NK-92 treated with Interleukin-12 subunit alpha and Interleukin-12 subunit beta, amount 100 ng/mL, for 24 hours (cell line): ENCODE results near the gene SETBP1.
A peak's percentile ranks its signal among the peaks of the same experiment; 100 is the strongest.

Source experiments
- DNase-seq: peaks from one replicate; lab custom pipeline; 2025; lab: John Stamatoyannopoulos, UW

Gene SETBP1

DNA sequence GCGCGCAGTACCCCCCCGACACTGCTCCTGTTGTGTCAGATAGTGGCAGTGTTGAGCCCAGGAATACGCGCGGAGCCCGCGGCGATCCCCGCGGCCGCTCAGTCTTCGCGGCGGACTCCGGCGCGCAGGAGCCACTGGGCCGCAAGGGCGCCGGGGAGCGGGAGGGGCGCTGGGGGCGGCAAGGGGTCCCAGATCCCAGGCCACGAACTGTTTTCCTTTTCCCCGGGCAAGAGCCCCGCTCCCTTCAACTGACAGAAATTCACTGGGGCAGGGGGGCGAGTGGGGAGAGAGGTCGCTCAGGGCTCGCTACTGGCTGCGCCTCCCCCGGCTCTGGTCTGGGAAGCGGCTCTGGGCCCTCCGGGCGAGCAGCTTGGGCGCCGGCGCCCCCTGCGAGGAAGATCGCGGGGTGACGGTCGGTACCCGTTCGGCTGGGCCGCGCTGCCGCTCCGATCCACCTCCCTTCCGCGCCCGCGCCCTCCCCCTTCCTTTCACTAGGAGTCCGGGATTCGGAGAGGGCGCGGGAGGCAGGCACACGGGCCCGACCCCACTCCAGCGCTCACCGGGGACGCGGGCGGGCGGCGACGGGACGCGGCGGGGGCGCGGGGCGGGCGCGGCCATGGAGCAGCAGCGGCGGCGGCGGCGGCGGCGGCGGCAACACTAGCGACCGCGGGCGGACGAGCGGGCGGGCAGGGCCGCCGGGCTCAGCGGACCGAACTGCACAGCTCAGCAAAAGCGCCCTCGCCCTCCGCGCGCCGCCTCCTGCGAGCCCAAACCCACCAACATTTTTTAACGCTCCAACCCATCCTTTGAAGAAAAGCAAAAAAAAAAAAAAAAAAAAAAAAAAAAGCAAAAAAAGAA is 1.4 kb upstream of the SETBP1 start:
- peak; percentile 78 for DNase-seq

DNA sequence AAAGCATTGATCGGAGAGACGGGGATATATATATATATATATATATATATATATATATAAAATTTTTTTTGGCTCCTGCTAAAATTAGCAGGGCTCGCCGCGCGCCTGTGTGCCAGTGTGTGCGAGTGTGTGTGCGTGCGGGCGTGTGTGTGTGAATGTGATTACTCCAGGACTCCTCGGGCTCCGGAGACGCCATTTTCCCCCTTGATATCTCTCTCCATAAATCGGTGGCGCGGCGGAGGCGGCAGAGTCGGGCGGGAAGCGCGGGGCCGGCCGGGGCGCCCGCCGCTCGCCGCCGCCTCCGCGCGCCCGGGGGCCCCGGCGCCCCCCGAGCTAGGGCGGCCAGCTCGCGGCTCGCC is 795 bp upstream of the SETBP1 start:
- DNase-seq, result peak; percentile 42

DNA sequence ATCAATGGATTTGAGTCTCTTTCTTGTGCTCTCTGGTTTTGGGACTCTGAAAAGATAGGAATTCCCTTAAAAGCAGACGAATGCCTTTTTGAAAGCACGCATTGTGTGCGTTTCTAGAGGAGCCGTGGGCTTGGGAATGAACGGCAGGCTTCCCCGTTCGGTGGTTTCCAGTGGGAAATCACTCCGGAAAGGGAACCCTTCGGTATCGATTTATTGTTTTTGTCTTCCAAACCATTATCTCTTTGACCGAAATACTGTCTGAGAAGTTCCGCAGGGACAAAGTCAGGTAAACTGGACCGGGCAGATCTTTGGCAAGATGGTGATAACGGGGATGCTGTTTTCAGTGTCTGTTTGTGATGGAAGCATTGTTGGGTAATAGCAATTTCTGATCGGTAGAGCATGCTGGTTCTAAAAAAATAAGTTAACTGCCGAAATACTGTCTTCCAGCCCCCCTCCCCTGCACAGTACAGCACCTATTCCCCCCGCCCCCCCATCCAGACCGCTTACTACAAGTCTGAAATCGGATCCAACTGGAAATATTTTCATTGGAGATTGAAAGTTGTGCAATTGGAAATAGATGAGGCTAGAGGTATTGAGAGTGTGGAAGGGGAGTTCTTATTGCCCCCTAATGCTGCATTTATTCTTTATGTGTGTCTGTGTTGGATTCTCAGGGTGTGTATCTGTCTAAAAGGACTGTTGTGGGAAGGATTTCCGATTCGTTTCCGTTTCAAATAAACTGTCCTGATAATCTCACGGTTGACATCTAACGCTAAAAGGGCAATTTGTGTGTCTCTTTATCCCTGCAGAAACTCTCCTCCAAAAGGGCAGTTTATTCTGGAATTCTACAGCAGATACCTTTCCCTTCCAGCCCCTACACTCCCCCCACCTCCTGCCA is 635 bp downstream of the SETBP1 start:
- DNase-seq, result no peak

DNA sequence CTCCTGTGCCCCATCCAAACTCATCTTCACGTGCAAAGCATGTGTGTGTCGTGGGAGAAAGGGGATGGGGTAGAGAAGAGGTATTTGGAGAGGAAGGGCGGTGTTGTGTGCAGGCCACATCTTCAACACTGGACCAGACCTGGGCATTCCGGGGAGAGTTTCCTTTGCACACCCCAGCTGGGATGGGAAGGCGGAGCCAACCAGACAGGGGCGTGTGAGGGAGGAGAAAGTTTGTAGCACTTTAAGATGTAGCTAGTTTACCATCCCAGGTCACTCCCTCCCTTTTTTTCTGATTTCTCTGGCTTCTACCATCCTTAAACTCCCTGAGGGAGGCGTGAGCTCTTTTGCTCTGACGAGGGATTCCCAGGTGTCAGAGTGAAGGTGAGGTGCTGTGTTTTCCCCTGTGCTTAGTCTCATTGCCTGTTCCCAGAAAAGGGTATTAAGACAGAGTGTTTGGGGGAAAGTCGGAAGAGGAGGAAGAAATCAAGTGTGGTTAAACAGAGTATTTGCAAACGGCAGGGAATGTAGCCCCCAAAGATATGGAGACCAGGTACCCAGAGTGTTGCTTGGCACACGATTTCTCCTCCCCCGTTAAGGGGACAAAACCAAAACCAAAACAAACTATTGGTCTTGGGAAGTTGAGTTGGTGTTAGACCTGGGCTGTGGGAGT is 1.6 kb downstream of the SETBP1 start:
- DNase-seq, result peak; percentile 12

DNA sequence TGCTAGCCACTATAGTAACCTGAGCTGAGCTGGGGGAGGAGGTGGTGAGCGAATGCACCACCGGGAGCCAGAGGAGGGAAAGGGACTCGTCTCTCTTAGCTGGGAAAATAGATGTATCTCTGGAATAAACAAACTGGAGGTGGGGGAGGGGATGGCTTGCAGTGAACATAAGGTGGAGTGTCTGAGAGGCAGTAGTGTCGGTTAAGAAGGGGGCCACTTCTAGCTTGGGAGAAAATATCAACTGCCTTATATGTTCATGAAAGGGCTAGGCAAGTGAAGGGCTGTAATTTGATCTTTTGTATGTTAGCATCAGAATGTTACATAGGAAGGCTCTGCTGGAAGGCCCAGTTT is 2.2 kb downstream of the SETBP1 start:
- DNase-seq, result no peak

DNA sequence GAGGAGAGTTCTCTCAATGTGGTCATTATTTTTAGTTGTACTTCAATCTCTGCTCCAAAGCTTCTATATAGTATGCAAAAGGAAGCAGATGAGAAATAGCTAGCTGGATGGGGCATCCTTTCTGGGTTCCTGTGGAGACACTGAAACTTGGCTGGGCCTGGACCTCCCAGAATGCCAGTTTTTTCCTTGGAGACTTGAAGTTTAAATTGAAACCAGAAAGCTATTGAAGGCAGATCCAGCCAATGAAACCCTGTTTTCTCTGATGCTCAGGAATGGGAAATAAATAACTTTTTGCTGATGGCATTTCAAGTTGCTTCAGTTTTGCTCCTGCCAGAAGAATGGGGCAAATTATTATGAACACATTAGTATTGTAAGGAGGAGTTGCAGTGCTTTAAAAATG is 2.9 kb downstream of the SETBP1 start:
- DNase-seq, result no peak

DNA sequence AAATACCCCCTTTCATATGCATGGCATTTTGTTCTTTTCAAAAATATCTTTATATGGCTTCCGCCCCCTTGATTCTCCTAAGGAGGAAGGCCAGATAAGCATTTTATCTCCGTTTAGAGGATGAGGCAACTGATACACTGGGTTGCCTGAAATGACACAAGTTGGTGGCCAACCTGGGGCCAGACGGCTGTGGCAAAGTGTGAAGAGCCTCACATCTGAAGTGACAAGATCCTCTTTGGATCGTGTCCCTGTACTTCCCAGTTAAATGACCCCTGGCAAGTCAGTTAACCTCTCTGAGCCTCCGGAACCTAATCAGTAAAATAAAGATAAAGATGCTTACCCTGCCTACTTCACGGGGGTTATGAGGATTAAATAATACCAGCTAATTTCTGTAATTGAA is 4.6 kb downstream of the SETBP1 start:
- no peak for DNase-seq

DNA sequence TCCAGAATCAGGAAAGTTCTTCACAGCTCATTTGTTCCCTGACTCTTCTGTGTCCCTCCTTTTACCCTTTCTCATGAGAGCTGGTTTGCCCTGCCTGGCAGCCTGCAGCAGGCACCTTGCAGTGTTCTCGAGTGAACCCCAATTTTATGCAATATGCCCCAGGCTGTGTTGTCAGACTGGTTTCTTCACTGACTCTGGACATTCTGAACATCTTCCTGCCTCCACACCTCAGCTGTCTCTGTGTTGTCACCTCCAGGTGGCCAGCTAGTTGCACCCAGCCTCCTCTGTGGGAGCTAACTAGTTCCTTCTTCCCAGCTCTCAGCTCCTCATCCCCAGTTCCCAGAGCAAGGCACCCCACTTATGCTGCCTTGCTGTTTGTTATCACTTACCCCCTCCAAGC is 5.5 kb downstream of the SETBP1 start:
- peak; percentile 15 for DNase-seq

DNA sequence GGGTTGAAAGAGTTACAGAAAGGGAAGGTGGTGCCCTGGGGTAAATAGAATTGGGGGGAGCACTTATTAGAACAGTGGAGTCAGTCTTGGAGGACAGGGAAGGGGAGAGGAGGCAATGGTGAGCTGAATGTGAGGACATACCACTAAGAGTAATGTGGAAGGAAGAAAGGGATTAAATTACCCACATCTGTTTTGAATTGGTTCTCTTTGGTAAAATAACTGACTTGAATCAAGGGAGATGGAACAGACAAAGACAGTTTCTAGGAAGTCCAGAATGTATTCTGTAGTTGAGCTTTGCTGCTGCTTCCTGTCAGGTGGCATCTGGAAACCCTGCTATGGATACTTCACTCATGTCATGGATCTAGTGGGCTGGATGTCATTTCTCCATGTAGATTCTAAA is 6.7 kb downstream of the SETBP1 start:
- DNase-seq, result no peak

DNA sequence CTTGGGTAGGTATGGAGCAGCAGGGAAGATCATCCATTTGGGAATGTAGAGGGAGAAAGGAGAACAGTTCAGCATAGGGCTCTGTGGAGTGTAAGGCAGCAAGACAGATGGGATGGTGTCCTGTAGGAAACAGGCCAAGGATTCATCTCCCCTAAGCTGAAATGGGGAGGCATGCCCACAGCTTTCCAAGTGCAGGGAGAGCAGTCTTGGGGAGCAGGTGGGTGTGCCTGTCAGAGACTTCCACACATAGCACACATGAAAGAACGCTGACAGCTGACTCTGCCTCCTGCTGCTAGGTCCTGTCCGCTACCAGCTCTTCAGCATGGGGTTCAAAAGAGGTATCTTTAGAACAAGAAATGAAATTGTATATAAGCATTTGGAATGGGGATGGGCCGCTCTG is 9.0 kb downstream of the SETBP1 start:
- no peak for DNase-seq

DNA sequence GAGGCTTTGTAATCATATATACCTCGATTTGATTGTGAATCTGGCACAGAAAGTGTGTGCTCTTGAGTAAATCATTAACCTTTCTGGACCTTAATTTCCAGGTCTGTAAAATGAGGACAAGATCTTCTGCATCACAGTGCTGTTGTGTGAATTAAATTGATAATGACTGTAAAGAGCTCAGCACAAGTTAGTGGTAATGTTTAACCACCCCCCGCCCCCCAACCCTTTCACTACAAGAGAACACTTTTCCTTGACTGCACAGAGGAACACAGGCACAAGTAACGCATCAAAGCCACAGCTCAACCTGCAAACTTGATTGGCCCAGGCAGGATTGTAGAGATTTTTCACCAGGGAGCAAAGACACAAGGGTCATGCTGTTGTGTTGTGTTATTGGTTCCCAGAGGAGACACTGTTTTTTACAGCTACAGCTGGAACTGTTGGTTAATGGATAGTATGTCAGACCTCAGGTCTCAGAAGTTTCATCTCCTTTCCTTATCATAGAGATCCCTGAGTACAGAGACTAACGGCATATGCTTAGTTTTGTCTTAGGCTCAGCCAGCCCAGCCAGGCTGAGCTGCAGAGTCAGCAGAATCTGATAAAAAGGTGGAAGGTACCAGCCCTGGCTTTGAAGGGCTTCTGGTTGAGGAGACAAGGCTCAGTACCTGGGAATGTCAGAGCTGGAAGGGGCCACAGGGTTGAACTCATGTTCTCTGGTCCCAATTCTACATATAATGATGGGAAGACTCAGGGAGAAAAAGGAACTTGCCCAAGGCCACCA is 10.6 kb downstream of the SETBP1 start:
- DNase-seq, result no peak

DNA sequence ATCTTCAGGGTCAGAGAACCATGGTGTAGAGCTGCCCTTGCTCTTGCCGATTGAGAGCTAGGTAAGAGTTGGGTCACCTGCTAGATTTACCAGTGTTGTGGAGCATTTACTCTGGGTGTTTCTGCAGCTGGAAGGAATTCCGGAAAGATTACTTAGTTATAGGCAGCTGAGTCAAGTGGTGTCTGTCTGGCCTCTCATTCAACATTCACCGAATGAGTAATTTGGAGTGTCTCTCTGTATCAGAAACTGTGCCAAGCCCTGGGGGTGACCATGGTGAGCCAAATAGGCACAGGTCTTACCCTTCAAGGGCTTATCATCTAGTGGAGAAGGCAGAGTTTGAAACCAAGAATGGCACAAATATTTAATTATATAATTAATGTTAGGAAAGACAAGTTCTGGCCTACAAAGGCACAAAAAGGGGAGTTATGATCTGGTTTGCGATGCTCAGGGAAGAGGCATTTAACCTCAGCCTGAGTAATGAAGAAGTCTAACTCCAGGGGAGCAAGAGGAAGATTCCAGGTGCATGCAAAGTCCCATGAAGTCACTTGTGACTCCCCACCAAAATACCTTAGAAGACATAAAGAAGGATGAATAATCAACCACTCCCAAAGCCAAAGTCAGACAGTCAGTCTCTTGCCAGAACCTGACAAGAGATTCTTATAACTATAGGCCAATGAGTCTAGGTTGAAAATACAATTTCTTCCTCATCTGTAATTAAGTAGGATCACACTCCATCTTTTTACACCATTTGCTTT is 12.5 kb downstream of the SETBP1 start:
- DNase-seq, result no peak

DNA sequence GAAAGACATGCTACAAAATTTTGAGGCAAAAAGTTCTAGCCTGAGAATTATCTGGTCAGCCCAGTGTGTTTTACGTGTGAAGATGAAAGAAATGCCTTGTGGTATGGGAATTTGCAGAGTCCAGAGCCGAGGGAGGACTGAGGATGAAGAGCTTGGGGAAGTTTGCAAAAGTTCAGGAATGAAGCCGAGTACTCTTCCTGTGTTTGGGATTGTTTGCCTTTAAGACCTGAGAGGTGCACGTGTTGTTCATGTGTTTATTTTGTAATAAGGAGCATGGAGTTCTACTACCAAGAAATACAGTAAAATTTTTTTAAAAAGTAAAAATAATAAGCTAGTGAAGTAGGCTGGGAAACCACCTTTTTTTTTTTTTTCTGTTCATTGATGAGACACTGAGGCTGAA is 14.8 kb downstream of the SETBP1 start:
- DNase-seq, result no peak

DNA sequence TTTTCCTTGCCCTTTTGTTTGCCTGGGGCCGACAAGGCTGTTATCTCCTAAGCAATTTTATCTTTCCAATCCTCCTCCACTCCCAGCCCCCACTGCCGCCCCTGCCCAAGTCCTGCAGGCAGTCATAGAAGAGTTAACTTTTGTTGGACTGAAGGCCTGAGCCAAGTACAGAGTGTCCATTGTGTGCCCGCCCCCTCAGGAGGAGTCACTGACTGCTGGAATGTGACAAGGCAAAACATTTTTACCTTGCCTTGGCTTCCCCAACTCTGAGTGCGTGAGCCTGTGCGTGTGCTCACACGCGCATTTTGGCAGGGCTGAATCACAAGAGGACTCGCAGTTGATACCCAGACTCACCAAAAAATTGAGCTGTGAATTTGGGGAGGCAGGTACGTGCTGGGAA is 16.2 kb downstream of the SETBP1 start:
- no peak for DNase-seq

DNA sequence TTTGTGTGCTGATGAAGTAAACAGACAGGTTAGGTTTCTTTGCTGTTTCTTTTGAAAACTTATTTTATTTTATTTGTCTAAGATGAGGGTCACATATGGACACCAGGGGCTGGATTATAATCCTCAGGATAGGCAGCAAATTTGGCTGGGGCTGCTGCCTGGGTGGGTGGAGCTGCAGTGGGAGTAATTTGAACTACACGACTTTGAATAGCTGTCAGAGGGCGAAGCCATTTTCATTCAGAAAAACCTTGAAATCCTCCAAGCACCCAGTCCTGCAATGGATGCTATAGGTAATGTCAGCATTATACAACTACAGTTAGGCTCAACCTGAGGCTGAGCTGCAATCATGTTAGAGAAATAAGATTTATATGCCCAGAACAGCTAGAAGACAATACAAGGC is 16.6 kb downstream of the SETBP1 start:
- no peak for DNase-seq

DNA sequence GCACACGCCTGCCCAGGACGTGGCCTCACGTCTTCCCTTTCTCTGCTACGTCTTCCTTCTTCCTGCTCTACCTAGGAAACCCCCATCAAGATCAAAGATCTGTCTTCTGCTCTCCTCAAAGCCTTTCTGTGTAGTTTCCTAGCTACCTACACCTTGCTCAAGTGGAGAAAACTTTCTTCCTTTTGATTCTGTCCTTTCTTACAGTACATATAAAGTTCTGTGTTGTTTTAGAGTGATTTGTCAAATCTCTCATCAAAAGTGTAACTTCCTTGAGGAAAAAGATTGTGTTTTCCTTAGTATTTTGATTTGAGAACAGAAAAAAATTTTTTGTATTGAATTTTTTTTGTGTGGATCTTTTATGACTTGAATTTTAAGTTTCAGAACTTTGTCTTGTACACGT is 17.8 kb downstream of the SETBP1 start:
- no peak for DNase-seq

DNA sequence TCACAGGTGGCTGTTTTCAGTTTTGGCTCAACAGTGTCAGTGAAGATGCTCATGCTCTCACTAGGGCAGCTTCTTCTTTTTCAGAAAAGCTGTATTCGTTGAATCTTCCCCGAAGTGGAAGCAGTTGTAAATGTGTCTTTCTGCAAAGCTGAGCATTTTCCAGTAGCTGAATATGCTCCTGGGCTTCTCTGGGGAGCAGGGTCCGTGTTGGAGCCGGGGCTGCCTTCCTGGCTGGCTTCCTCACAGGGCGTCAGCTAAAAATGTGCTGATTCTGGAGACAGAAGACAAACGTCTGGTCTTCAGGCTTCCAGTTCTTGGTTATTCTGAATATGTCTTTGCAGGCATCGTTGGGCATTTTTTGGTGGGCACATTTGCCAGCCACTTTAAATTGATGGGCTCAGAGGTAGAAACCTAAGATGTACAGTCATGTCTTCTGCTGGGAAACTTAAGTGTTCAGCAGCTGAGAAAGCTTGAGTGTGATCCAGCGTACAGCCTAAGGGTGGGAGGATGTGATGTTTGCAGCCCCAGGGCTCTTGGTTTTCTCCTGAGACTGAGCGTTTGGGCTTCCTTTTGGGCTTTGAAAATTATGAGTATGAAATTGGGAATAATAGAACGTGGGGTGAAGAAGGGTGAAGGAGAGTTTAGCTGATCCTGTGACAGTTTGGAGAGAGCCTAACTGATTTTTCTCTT is 19.0 kb downstream of the SETBP1 start:
- no peak for DNase-seq

DNA sequence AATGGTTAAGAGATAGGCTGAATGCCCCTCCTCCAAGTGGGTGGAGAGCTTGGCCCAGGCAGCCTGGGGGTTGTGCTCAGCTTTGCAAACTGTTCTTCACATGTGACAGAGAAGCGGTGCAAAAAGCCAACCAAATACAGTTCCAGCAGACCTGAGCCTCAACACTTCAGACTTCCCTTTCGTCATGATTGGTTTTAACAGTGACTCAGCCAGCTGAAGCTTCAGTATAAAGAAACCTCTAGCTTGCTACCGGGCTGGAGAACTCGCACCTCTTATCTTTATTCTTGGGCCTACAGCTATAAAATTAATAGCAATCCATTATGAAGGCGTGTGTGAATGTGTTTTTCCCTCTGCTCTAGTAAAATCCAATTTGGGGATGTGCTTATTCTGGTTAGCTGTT is 20.0 kb downstream of the SETBP1 start:
- DNase-seq, result peak; percentile 69

DNA sequence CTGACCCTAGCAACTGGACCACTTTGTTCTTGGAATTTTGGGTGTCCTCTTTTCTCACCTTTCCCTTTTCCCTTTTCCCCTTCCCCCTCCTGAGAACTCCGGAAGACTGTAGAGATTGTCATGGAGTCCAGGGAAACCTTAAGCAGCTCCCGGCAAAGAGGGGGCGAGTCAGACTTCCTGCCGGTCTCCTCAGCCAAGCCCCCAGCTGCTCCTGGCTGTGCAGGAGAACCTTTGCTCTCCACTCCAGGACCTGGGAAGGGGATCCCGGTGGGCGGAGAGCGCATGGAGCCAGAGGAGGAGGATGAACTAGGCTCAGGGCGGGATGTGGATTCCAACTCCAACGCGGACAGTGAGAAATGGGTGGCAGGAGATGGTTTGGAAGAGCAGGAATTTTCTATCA is 20.5 kb downstream of the SETBP1 start:
- DNase-seq, result no peak

DNA sequence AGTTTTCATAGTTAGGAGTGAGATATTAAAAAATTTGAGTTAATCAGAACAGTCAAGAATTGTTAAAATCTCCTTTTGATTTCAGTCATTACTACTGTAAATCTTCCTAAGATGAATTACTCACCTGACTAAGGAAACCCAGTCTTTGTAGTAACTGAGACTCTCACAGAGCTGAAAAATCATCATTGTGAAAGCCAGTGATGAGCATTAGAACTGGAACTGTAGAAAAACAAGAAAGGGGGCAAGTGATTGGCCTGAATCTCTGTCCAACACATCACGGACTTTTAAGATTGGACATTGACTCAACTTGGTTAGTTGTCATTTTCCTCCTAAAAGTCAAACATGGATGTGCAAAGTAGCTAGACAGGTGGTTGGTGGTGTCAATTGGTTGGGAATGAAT is 21.9 kb downstream of the SETBP1 start:
- no peak for DNase-seq
